Stimulated activated CD4-positive, alpha-beta T cell treated with anti-CD3 and anti-CD28 coated beads, Interleukin-1b, Interleukin-23, amount 100 ng/mL, for 4 hours (primary cell): ENCODE measurements around the gene DAZAP1.

Experiments
- DNase-seq, 2 donors: peaks; one replicate each; pipeline ENCODE4 v3.0.0-alpha.2; 2020; ENCODE audit warnings: low read depth in 2 of 2

DAZAP1 gene

DNA sequence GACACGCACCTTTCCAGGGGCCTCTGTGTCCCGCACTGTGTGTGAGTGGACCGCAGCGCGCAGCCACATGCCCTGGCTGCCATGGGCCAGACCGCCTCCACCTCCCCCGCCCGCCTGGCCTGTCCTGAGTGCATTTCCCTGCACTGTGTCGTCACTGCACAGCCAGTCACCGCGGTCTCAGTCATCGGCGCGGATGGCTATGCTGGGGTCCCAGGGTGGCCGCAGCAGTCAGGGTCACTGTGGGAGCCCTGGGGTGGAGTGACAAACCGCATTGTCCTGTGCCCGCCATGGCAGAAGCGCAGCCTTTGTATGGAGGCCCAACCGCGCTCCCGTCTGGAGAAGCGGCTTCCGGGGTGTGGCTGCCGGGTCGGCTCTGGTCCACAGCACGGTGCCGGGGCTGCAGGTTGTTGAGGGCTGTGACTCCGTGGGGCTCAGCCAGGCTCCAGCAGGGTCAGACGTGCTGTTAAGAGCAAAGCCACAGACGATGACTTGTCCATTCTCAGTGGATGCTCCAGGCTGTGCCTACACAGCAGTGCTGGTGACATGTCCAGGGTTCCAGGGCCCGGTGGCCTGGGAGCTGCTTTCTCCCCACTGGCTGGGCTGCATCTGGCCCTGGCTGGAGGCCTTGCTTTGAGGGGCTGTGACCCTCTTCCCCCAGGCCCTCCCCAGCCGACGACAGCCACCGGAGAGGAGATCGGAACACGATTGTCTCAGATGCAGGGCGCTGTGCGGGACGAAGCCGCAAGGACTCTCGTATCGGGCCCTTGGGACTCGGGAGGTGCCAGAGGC is 30.0 kb upstream of the DAZAP1 start:
- no peak for DNase-seq

DNA sequence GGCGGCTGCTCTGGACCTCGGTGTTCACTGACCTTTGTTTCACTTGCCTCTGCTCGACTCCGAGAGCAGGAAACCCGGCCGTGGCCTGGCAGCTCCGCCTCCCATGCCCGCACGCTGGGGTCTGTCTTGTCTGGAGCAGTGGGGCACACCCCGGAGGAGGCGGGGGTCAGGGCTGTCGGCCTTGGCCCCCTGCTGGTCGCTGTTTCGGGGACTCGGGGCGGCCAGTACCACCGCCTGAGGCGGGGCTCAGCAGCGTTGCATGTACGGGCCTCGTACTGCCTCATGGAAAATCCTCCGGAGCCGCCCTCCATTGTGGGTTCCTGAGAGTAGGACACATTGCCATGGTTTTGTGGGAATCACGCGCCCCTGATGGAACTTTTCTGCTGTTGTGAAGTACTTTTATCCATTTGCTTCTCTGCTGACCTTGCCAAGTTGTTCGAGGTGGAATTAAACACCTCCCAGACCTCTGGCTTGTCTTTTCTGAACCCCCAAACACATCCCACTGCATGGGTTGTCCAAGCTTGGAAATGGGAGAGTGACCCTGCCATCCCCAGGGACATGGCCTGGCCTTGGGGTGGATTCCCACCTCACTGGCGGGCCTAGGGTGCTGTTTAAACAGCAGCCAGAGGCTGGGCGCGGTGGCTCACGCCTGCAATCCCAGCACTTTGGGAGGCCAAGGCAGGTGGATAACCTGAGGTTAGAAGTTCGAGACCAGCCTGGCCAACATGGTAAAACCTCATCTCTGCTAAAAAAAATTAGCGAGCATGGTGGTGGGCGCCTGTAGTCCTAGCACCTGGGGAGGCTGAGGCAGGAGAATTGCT is 29.2 kb upstream of the DAZAP1 start:
- no peak for DNase-seq

DNA sequence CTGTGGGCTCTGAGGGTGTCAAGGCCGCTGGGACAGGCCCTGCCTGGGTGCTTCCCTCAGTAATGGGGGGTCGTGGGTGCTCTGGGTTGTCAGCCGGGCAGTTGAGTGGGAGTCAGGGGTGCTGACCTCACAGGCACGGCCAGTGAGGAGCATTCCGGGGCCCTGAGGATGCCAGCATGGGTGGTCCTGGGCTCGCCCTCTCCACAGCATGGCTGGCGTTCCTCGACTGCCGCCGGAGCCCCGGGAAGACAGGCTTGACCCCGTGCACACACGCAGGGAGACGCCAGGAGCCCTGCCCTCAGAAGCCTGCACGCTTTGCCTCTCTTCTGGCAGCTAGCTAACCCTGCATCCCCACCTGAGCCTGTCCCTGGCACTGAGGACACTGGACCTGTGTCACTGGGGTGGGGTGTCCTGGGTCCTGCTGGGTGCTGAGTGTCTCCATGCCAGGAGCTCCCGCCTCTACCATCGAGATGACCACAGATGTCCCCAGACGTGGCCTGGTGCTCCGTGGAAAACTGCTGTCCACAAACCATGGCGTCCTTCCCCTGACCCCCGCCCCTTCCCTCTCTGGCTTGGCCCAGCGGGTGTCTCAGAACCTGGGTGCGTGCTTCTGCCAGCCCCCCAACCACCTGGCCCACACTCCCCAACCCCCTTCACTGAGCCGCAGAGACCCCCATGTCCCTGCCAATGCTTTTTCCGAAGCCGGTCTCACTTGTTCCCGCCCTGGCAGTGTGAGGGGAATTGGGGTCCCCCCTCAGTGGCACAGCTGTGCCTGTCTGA is 28.1 kb upstream of the DAZAP1 start:
- DNase-seq, result no peak

GRCh38 chr19:1379961-1380489 is 27.4 kb upstream of the DAZAP1 start:
- DNase-seq, result no peak

DNA sequence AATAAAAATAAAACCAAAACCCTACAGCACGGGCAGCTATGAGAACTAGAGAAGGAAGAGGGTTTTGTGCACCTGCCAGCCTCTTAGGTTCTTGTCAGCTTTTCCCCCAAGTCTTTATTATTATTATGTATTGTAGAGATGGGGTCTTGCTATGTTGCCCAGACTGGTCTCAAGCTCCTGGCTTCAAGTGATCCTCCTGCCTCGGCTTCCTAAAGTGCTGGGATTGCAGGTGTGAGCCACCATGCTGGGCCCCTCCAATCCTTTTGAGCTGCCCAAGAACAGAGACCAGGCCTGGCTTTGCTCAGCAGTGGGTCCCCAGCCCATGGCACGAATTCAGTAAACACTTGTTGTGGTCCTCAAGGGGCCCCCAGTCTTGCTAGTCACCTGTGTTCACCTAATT is 25.1 kb upstream of the DAZAP1 start:
- no peak for DNase-seq

DNA sequence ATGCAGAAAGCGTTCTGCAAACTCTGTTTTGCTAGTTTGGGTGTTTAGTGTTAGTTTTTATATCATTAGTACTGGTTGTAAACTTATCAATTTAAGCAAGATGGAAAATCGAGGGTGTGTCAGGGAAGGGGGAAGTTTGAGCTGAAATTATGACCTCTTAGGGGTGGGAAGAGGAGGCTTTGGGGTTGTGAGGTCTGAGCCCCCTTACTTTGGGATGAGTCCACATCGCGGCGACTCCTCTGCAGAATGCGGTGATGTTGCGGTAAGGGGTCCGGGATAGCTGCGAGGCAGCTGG is 24.4 kb upstream of the DAZAP1 start:
- no peak for DNase-seq

DNA sequence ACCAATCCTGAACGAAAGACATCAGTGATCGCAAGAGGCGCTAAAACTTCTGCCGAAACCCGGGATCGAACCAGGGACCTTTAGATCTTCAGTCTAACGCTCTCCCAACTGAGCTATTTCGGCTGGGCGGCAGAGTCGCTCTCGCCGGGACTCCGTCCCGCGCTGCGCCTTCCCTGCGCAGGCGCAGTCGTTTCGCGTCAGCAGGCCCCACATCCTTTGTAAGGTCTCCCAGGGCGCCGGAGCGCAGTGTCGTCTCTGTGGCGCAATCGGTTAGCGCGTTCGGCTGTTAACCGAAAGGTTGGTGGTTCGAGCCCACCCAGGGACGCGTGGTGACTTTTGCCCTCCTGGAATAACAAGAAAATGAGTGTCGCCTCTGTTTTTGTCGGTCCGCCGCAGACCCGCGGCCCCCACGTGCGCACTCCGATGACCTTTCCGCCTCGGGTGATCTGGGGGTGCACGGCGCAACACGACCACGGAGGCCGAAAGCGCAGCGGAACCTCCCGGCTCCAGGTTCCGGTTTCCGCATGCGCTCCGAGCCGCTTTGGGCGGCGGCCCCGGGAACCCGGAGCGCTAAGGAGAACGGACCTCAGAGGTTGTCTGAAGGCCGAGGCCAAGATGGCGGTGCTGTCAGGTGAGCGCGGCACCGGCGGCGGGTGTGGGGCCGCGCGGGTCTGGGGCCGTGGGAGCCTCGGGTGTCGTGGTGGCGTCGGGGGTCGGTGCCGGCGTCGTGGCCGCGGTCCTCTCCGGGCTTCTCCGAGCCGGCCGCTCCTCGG is 23.9 kb upstream of the DAZAP1 start, which contains the start of gene NDUFS7:
Gene NDUFS7, plus strand, starts transcription at position 596 of the 773 bp plus-strand sequence. Its CDS starts 20 bp downstream, at position 616.
- DNase-seq, result peak; percentile 91 to 96

DNA sequence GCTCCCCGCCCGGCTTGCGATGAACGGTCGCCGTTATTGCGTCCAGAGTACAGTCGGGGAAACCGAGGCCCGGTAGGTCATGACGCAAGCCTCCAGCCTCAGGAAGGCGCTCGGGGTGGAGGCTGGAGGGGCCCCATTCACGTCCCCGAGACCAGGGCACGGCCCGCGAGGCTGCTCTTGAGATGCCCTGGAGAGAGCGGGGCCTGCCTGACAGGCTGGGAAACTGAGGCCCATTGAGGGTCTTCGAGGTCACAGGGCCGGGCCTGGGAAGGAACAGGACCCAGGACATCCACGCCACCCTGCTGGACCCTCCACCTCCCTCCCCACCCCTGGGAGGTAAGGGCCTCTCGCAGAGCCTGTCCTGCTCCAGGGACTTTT is 23.3 kb upstream of the DAZAP1 start:
- DNase-seq, result no peak

GRCh38 chr19:1384478-1385110 is 22.8 kb upstream of the DAZAP1 start:
- DNase-seq, result no peak

- no peak for DNase-seq
Measured at GRCh38 chr19:1385816-1386215, 21.6 kb upstream of the DAZAP1 start.

DNA sequence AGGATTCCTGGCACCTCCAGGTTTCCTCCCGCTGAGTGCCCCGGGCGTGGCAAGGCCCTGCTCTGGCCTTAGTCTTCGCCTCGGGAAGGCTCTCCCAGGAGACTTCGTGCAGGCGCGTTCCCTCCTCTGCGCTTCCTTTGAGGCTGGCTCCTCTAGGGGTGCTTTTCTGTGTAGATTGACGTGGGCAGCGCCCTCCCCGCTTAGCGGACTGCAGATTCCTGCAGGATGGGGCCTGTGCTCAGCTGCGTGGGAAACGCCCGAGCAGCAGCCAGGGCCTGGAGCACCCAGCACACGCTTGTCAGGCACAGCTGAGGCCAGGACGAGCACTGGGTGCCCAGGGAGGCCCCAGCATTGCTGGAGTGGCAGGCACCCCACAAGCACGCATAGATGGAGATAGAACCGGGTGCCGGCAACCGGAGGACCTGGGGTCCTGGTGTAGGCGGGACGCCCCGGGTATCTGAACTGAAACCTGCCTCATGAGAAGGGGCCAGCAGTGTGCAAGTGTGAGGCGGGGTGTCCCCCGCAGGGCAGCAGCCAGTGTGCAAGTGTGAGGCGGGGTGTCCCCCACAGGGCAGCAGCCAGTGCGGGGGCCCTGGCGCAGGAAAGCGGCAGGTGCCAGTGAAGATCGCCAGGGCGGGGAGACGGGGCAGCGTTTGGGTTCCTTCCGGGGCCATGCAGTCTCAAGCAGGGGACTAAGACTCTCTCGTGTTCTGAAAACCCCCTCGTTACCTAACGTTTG is 20.3 kb upstream of the DAZAP1 start:
- DNase-seq, result no peak

GRCh38 chr19:1387684-1388636 is 19.4 kb upstream of the DAZAP1 start:
- DNase-seq, result no peak

GRCh38 chr19:1388637-1389026 is 18.8 kb upstream of the DAZAP1 start:
- no peak for DNase-seq

DNA sequence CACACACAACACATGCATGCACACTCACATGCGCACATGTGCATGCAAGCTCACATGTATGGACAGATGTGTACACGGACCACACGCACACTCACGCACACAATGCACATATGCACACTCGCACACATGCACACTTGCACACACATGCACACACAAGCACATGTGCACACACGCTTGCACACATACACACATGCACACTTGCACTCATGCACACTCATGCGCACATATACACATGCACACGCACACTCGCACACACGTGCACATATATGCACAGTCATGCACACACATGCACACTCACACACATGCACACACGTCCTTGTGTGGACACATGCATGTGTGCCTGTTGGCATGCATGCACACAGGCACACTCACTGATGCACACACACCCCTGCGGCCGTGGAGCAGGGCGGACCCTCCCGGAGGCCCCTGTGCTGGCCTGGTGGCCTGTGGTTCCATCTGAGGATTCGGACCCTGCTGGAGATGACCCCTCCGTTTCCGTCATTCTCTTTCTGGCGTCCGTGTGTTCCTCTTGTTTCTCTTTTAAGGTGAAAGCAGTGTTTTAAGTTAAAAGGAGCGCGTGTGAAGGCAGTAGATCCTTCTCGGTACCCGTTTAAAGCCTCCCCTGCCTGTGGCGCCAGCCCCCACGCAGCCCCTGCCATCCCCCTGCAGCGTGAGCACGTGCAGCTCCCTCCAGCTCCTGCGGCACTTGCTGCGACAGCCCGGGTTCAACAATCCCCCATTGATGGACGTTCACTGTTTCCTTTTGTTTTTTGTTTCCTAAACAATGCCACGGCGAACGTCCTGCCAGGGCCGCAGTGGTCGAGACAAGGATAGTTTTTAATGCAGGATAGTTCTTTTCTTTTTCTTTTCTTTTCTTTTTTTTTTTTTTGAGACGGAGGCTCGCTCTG is 18.1 kb upstream of the DAZAP1 start:
- DNase-seq, result no peak

DNA sequence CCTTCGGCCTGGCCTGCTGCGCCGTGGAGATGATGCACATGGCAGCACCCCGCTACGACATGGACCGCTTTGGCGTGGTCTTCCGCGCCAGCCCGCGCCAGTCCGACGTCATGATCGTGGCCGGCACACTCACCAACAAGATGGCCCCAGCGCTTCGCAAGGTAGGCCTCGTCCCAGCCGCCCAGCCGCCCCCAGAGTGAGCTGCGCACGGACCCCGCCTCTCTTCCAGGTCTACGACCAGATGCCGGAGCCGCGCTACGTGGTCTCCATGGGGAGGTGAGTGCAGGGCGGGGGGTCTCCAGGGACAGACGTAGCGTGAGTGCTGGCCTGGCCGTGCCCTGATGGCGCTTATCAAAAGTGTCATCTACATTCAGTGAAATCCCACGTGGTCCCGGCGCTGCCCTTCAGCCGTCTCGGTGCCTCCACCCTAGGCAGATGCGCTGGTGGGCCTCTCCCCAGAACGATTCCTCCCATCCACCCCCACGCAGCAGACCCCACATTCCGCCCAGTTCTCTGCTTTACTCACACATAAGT is 16.4 kb upstream of the DAZAP1 start:
- no peak for DNase-seq

DNA sequence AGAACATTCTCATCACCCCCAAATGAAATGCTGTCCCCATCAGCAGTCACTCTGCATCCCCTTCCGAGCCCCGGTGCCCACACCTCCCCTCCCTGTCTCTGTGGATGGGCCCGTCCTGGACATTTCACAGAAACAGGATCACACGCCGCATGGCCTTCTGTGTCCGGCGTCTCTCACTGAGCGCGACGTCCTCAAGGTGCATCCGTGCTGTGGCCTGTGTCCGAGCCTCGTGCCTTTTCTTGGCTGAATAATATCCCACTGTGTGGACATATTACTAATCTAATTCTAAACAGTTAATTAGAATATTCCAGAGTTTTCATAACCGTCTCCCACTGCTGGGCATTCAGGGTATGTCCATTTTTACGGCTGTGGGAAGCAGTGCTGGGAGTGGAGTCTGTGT is 15.0 kb upstream of the DAZAP1 start:
- no peak for DNase-seq

GRCh38 chr19:1392939-1393530 is 14.4 kb upstream of the DAZAP1 start:
- no peak for DNase-seq
